ENCODE measurements around the gene LIPC. TPM values are rescaled to one million over a fixed set of nuclear protein-coding genes. Genes with fewer than 3 reads are reported as not detected.

LIPC gene
- total and polyA plus RNA-seq, 8 donors, result 0.23 to 7.5 (median 0.76) TPM; not detected in 4

DNA sequence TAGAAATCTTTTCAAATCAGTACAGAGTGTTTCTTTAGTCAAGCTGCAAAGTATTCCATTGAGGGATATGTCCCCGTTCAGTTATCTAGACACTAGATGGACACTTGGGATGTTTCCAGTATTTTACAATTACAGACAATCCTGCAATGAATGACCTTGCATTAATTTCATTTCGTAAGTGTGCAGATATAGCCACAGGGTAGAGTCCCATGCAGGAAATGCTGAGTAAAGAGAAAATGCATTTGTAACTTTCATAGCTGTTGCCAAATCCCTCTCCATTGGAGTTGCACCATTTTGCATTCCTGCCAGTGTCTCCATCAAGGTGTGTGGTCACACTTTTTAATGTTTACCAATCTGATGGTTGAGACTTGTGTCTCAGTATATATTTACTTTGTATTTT lies 92.5 kb downstream of the LIPC start:
- no peaks in the 10 kb centered on the region for H3K27me3 ChIP-seq
- no peak overlapping the region for H3K4me3 ChIP-seq
- no peak overlapping the region for H3K27ac ChIP-seq
- no peaks in the 10 kb centered on the region for H3K9me3 ChIP-seq
- peaks cover 9 to 58% (median 30%) of the 10 kb centered on the region in 4 donors for H3K4me1 ChIP-seq
- TF ChIP-seq POLR2AphosphoS5 (IDR thresholded peaks at IDR 0.05) (no peak), EP300 (IDR thresholded peaks at IDR 0.05) (no peak), POLR2A (IDR thresholded peaks at IDR 0.05) (no peak)
- TF ChIP-seq, protein P1, sequence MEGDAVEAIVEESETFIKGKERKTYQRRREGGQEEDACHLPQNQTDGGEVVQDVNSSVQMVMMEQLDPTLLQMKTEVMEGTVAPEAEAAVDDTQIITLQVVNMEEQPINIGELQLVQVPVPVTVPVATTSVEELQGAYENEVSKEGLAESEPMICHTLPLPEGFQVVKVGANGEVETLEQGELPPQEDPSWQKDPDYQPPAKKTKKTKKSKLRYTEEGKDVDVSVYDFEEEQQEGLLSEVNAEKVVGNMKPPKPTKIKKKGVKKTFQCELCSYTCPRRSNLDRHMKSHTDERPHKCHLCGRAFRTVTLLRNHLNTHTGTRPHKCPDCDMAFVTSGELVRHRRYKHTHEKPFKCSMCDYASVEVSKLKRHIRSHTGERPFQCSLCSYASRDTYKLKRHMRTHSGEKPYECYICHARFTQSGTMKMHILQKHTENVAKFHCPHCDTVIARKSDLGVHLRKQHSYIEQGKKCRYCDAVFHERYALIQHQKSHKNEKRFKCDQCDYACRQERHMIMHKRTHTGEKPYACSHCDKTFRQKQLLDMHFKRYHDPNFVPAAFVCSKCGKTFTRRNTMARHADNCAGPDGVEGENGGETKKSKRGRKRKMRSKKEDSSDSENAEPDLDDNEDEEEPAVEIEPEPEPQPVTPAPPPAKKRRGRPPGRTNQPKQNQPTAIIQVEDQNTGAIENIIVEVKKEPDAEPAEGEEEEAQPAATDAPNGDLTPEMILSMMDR (IDR thresholded peaks at IDR 0.05), result no peak
- no peaks in the 10 kb centered on the region for H3K36me3 ChIP-seq
- intact Hi-C loops (cut with DNase I; ENCODE audit: low total_unique reads), result no loop called here
- DNase-seq, result no peak
- 61 to 74% (median 68%) methylated on average over 2 of the region's 2 CpGs for WGBS, 5 donors

DNA sequence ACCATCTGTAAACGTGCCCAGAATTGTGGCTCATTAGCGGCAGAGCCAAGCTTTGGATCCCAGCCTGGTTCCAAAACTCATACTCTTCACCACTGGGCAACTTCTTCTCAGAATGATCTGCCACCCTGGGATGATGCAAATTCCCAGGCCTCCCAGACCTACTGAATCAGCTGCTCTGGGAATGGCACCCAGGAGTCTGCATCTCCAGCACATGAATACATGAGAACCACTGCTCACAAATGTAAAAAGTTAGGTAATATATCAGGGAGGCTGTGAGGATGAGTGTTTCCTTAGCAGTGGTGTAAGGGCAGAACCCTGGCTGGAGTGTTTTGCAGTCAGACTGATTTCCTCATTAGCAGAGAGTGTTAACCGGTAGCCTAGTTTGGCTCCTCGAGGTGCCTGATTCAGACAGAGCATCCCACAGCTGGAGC lies 94.2 kb downstream of the LIPC start:
- DNase-seq, result no peak
- Histone ChIP-seq H3K9me3 (no peaks in the 10 kb centered on the region), H3K36me3 (no peaks in the 10 kb centered on the region), H3K4me1 (peaks cover 9 to 46% (median 29%) of the 10 kb centered on the region in 4 donors), H3K4me3 (no peak overlapping the region), H3K27me3 (no peaks in the 10 kb centered on the region), H3K27ac (peak overlapping the region in 1 of 5 donors; percentile 18)
- TF ChIP-seq POLR2A (IDR thresholded peaks at IDR 0.05) (no peak), POLR2AphosphoS5 (IDR thresholded peaks at IDR 0.05) (no peak), EP300 (IDR thresholded peaks at IDR 0.05) (no peak)
- TF ChIP-seq, protein P1 (IDR thresholded peaks at IDR 0.05), result no peak
- WGBS, 5 donors, result 65 to 79% (median 74%) methylated on average over 3 to 4 of the region's 4 CpGs
- intact Hi-C loops (cut with DNase I; ENCODE audit: low total_unique reads), result no loop called here

DNA sequence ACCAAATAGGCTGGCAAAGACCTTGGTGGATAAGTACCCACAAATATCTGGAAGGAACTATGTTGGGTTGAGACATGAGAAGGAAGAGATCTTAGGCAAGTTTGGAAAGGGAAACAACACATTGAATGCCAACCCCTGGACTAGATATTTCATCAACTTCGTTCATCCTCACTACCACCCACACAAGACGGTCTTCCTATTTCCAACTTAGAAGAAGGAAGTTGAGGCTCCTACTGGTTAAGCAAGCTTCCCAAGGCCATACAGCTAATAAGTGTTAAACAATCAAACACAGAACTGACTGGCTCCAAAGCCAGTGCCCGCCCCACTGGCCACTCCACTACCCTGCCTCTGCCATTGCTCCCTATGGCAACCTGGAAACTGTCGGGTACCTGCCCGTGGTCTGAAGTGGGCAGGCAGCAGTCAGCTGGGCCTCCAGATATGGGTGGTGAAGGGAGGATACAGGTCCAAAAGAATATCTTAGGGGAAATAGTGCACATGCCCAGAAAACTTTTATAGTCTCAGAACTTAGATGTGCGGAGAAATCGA lies 94.9 kb downstream of the LIPC start:
- Histone ChIP-seq H3K27me3 (no peaks in the 10 kb centered on the region), H3K9me3 (no peaks in the 10 kb centered on the region), H3K36me3 (no peaks in the 10 kb centered on the region), H3K4me3 (no peak overlapping the region), H3K4me1 (peaks cover 9 to 39% (median 26%) of the 10 kb centered on the region in 4 donors), H3K27ac (peak overlapping the region in 3 of 5 donors; percentile 22 to 78 (median 72))
- intact Hi-C loops (cut with DNase I; ENCODE audit: low total_unique reads), result no loop called here
- WGBS, 5 donors, result 80 to 93% (median 82%) methylated on average over 6 to 7 of the region's 7 CpGs
- no peak for DNase-seq
- no peak for TF ChIP-seq POLR2A (IDR thresholded peaks at IDR 0.05)
- TF ChIP-seq POLR2AphosphoS5 (IDR thresholded peaks at IDR 0.05), result no peak
- TF ChIP-seq, protein P1 (IDR thresholded peaks at IDR 0.05), result no peak
- no peak for TF ChIP-seq EP300 (IDR thresholded peaks at IDR 0.05)

DNA sequence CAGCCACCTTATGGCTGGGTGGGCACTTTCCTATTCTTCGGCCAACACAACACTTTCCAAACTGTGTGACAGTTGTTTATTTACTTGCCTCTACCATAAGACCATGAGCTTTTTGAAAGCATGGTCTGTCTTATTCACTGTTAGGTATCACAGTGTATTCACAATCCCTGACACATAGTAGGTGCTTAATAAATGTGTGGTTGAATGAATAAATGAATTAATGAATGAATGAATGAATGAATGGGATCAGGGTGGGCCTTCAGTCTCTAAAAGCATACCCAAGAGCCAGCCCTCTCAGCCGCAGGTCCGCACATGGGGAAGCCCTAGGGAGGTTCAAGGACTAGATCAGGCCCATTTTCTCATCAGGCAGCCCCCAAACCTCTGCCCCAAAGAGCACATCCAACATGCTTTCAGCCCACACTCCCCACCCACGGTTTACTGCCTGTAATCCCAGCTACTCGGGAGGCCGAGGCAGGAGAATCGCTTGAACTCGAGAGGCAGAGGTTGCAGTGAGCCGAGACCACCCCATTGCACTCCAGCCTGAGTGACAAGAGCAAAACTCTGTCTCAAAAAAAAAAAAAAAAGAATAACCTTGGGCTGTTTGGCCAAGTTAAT lies 95.9 kb downstream of the LIPC start:
- Histone ChIP-seq H3K27ac (peak overlapping the region; percentile 70 to 84 (median 78)), H3K36me3 (no peaks in the 10 kb centered on the region), H3K9me3 (no peaks in the 10 kb centered on the region), H3K4me3 (no peak overlapping the region), H3K4me1 (peaks cover 9 to 29% (median 23%) of the 10 kb centered on the region in 4 donors), H3K27me3 (no peaks in the 10 kb centered on the region)
- DNase-seq, result no peak
- WGBS, 5 donors, result 37 to 72% (median 61%) methylated on average over 9 of the region's 9 CpGs
- intact Hi-C loops (cut with DNase I; ENCODE audit: low total_unique reads), result no loop called here
- TF ChIP-seq POLR2A (IDR thresholded peaks at IDR 0.05) (no peak), POLR2AphosphoS5 (IDR thresholded peaks at IDR 0.05) (no peak), EP300 (IDR thresholded peaks at IDR 0.05) (no peak)
- TF ChIP-seq, protein P1 (IDR thresholded peaks at IDR 0.05), result no peak

Measured in stomach (tissue), 9 donors.